Measurements from ENCODE around the gene RPS3A.
"Not testable (repeated sequence)": the region's sequence is repeated elsewhere in the genome, so short reads cannot be mapped to it uniquely, and the experiment has no call there.

RPS3A gene

GRCh38 chr4:151114986-151115385 lies 15.6 kb downstream of the RPS3A start:
- peak; percentile 42 for DNase-seq (ENCODE audit: low read depth)

- peak; percentile 71 for DNase-seq (ENCODE audit: low read depth)
These were observed 18.0 kb downstream of the RPS3A start for GRCh38 chr4:151117371-151117962.

- DNase-seq (ENCODE audit: low read depth) = no peak
These were observed 30.4 kb downstream of the RPS3A start for GRCh38 chr4:151129796-151130195.

- DNase-seq (ENCODE audit: low read depth) = no peak
These were observed 33.9 kb downstream of the RPS3A start for GRCh38 chr4:151133311-151133710.

GRCh38 chr4:151136048-151136447 lies 36.6 kb downstream of the RPS3A start:
- DNase-seq (ENCODE audit: low read depth) = not testable (repeated sequence)

- DNase-seq (ENCODE audit: low read depth) = no peak
These were observed 40.4 kb downstream of the RPS3A start for GRCh38 chr4:151139814-151140213.

GRCh38 chr4:151142758-151143157 lies 43.3 kb downstream of the RPS3A start:
- no peak for DNase-seq (ENCODE audit: low read depth)

- DNase-seq (ENCODE audit: low read depth) = no peak
These were observed 43.7 kb downstream of the RPS3A start for GRCh38 chr4:151143162-151143561.

GRCh38 chr4:151143811-151144210 lies 44.4 kb downstream of the RPS3A start:
- no peak for DNase-seq (ENCODE audit: low read depth)

GRCh38 chr4:151144329-151145072 lies 45.1 kb downstream of the RPS3A start:
- no peak for DNase-seq (ENCODE audit: low read depth)

GRCh38 chr4:151147000-151147399 lies 47.6 kb downstream of the RPS3A start:
- DNase-seq (ENCODE audit: low read depth) = no peak

- no peak for DNase-seq (ENCODE audit: low read depth)
These were observed 48.8 kb downstream of the RPS3A start for GRCh38 chr4:151148261-151148660.

GRCh38 chr4:151150821-151151580 lies 51.6 kb downstream of the RPS3A start:
- no peak for DNase-seq (ENCODE audit: low read depth)

GRCh38 chr4:151152028-151152427 lies 52.6 kb downstream of the RPS3A start:
- DNase-seq (ENCODE audit: low read depth) = no peak

- no peak for DNase-seq (ENCODE audit: low read depth)
These were observed 54.2 kb downstream of the RPS3A start for GRCh38 chr4:151153585-151153984.

Measured in ELR (cell line).